K562 (cell line): Measurements from ENCODE around the gene ADSS1.

Source experiments
- CHD4 ChIP-seq: fragments of 200-600 bp; sonication (generic); IDR thresholded peaks from 3 replicates; pipeline ENCODE4 v1.6.1; 2012; ENCODE audit warnings: low read depth, mild to moderate bottlenecking, mixed read lengths, low read length, inconsistent platforms; ENCODE audit not compliant: insufficient read depth, insufficient replicate concordance, poor library complexity, severe bottlenecking
- CTCF ChIP-seq, 3 experiments: IDR thresholded peaks in 2 of 3; conservative IDR thresholded peaks in 1 of 3; 2 replicates each; pipeline ENCODE4 v1.5.1; 2011 to 2012; ENCODE audit warnings: low read length in 3 of 3, mild to moderate bottlenecking in 3 of 3, control low read depth in 2 of 3, improper control_type of control experiment in 1 of 3, inconsistent platforms in 1 of 3, low read depth in 1 of 3, mixed read lengths in 1 of 3, moderate library complexity in 1 of 3; ENCODE audit not compliant: insufficient read depth in 2 of 3
- EZH2 ChIP-seq: IDR thresholded peaks from 2 replicates; pipeline ENCODE4 v1.6.1; 2012; ENCODE audit warnings: low read depth, mild to moderate bottlenecking, inconsistent platforms, low read length, borderline replicate concordance
- GABPA ChIP-seq: fragments of 200-800 bp; sonication (Bioruptor generic); conservative IDR thresholded peaks from 2 replicates; pipeline ENCODE4 v1.6.1; 2016; ENCODE audit warnings: low read depth, missing genetic modification characterization, missing compliant biosample characterization
- ID3 ChIP-seq, 2 experiments: fragments of 250-450 bp in 1 of 2; fragments of 450-650 bp in 1 of 2; sonication (Bioruptor Pico) in 1 of 2; IDR thresholded peaks; 2 replicates each; pipeline versions ENCODE4 v1.6.1 to v1.8.0; 2016 to 2021; ENCODE audit warnings: mild to moderate bottlenecking in 2 of 2, moderate library complexity in 2 of 2, missing compliant biosample characterization in 1 of 2, missing genetic modification characterization in 1 of 2
- MAX ChIP-seq: sonication (generic); formaldehyde crosslinking; IDR thresholded peaks from 2 replicates; pipeline ENCODE4 v1.9.0; 2022; ENCODE audit warnings: mild to moderate bottlenecking, missing genetic modification reagents
- MTA1 ChIP-seq: fragments of 450-650 bp; IDR thresholded peaks from 2 replicates; pipeline ENCODE4 v1.6.1; 2017; ENCODE audit warnings: borderline replicate concordance
- NRF1 ChIP-seq, 2 experiments: fragments of 450-650 bp; IDR thresholded peaks in 1 of 2; conservative IDR thresholded peaks in 1 of 2; 2 replicates each; pipeline ENCODE4 v1.6.1; 2014; ENCODE audit warnings: mild to moderate bottlenecking in 2 of 2
- POLR2A ChIP-seq: fragments of 450-650 bp; conservative IDR thresholded peaks from 2 replicates; pipeline ENCODE4 v1.6.1; 2016
- SP2 ChIP-seq: IDR thresholded peaks from 2 replicates; pipeline ENCODE4 v1.6.1; 2011; ENCODE audit warnings: mild to moderate bottlenecking, low read depth, low read length, moderate library complexity; ENCODE audit not compliant: poor library complexity, severe bottlenecking; ENCODE audit errors: extremely low read depth
- TFAM ChIP-seq: fragments of 250-450 bp; sonication (Bioruptor Pico); conservative IDR thresholded peaks from 2 replicates; pipeline ENCODE4 v1.5.0; 2021; ENCODE audit warnings: mild to moderate bottlenecking, moderate library complexity
- ZFP1 ChIP-seq: fragments of 450-650 bp; formaldehyde crosslinking; IDR thresholded peaks from 2 replicates; pipeline ENCODE4 v1.4.0; 2020; ENCODE audit warnings: mild to moderate bottlenecking, mixed read lengths

GRCh38 chr14:104774453-104775072 lies 50.5 kb downstream of the ADSS1 start:
- no peak for TF ChIP-seq GABPA
- TF ChIP-seq MTA1: no peak
- TF ChIP-seq POLR2A: no peak
- no peak for TF ChIP-seq ID3 (CRISPR knock-in tag; IDR thresholded peaks at IDR 0.05)
- TF ChIP-seq ID3 (tag; IDR thresholded peaks at IDR 0.05): no peak
- no peak for TF ChIP-seq CTCF (IDR thresholded peaks at IDR 0.05 in 2 of 3, conservative IDR thresholded peaks at IDR 0.05 in 1 of 3; ENCODE audit: insufficient read depth in 2 of 3, low read depth in 1 of 3, low read length in 3 of 3)
- TF ChIP-seq TFAM (CRISPR knock-in tag): no peak
- no peak for TF ChIP-seq NRF1 (conservative IDR thresholded peaks at IDR 0.05 in 1 of 2, IDR thresholded peaks at IDR 0.05 in 1 of 2)
- TF ChIP-seq CHD4: no peak
- TF ChIP-seq MAX (CRISPR knock-in tag): no peak
- TF ChIP-seq EZH2: no peak
- no peak for TF ChIP-seq SP2
- no peak for TF ChIP-seq ZFP1 (CRISPR knock-in tag)
